ENCODE data around the gene POLR2A.
"Not testable (repeated sequence)": the region's sequence is repeated elsewhere in the genome, so short reads cannot be mapped to it uniquely, and the experiment has no call there.

POLR2A gene

DNA sequence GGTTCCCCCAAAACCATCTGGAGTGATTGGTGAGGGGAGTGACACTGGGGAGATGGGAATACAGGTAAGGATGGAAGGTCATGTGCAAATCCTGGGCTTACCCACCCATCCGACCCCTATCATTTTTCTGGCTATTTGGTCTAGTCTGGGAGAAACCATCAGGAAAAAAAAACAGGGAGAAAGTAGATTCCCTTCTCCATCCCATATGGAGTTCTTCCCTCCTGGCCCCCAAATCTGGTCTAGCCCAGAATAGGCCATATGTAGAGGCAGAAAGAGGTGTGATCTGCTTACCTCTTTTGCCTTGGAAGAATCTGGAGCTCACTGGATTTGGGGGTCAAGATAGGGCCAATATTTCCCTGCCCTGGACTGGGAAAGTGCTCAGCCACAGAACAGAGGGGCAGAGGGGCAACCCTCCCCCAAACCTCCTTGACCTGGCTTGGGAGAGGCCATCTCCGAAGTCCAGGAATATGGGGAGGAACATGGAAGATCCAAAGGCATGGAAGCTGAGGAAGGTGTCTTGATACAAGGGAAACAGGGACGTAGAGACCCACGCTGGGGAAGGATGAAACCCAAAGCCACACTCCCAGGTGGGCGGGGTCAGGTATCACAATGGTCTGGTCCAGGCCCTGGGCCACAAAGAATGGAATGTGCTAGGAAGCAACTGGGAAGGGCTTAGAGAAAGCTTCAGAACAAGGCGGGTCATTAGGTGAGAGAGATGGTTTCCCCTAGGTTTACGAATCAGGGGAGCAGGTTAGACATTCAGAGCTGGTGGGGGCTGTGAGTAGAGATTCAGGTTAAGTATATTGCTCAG lies 23.1 kb upstream of the POLR2A start:
- no peak for DNase-seq (ENCODE audit: low spot score)

DNA sequence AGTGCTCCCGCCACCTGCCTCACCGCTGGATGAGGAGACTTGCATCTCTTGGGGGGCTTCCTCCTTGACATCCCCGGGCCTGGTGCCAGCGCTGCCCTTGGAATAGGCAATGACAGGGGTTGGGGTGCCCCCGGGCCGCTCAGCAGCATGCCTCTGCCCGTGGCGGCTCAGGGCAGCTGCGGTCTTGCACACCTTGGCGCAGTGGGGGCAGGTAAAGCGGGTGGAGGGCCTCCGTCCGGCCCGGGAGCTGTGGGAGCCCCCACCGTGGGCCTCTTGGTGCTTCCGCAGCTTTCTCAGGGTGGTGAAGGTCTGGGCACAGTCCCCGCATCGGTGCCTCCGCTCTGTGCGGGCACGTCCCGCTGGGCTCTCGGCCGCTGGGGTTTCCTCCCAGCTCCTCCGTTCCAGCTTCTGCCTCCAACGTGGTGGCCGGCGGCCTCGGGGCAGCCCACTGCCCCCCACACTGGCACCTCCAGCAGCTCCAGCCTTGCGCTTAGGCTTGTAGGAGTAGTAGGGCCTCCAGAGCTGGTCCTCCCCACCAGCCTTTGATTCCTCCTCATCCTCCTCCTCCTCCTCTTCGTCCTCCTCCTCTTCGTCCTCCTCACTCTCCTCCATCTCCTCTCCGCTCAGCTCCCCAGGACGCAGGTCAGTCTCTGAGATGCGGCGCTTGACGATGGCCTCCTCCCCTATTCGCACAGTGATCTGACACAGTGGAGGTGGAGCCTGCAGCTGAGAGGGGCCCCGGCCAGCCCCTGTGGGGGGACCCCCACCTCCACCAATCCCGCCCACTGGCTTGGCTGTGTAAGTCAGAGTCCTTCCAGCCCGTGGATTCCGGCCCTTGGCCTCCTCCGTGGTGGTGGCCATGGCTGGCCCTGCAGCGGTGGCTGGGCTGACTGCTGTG lies 21.4 kb upstream of the POLR2A start:
- no peak for DNase-seq (ENCODE audit: low spot score)

DNA sequence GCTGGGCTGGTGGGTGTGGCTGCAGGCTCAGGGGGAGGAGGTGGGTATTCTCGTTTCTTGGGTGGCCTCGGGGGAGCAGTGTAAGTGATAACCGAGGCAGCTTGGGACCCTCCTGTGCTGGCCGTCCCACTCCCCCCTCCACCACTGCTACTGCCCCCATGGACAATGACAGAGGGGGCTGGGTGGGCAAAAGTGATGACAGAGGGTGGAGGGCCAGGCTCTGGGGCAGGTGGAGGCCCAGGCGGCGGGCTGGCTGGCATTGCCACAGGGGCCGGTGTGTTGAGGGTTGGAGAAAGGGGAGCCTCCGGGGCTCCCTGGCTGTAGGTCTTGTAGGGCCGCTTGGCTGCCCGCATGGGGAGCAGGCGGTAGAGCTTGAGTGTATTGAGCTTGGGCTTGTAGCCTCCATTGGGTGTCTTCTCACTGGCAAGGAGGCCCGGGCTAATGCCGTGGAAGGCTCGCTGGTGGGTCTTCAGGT lies 20.8 kb upstream of the POLR2A start:
- no peak for DNase-seq (ENCODE audit: low spot score)

DNA sequence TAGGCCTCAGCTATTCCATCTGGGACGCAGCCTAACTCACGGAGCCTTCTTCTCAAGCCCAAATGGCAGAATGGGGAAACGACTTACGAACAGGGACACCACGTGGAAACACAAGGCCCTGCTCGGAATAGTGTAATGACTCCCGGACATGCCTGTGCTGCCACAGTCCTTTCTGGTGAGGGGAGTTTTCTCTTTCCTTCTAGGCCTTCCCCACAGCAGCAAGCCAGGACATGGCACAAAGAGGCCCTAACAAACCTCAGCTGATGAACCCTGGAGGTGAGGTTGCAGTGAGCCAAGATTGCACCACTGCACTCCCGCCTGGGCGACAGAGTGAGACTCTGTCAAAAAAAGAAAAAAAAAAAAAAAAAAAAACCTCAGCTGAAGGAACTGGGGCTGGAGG lies 20.1 kb upstream of the POLR2A start:
- no peak for DNase-seq (ENCODE audit: low spot score)

DNA sequence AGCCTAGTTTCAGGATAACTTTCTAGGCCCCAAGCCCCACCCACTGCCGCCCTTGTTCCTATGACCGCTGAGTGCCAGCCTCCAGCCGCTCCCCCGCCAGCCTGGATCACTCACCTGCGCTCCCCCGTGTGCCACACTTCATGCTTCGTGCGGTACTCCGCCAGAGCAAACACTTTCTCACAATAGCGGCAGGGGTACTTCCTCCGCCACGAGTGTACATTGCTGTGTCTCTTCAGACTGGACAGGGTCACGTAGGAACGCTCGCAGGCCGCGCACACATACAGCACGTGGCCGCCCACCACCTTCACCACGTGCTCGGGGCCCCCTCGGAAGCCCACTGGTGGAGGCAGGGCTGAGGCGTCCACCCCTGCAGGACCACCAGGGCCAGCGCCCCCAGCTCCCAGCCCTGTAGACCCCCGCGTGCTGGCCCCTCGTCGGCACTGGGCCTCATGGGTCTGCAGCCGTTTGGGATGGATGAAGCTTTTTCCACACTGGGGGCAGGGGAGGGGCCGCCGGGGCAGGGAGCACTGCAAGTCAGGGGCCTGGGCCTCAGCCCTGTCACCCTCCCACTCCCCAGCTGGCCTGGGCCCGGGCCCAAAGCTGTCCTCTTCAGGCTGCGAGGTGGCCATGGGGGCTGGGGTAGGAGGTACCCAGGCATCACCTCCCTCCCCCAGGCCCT lies 18.4 kb upstream of the POLR2A start:
- no peak for DNase-seq (ENCODE audit: low spot score)

DNA sequence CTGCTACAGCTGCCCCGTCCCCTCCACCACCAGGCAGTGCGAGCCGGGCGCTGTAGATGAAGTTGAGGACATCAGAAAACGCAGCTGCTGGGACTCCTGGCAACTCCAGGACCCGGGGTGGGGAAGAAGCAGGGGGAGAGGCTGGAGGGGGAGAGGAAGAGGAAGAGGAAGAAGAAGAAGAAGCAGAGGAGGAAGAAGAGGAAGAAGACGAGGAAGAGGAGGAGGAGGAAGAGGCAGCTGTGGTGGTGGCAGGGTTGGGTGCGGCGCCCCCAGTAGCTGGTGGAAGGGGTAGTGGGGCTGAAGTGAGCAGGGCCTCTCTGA lies 17.9 kb upstream of the POLR2A start:
- no peak for DNase-seq (ENCODE audit: low spot score)

DNA sequence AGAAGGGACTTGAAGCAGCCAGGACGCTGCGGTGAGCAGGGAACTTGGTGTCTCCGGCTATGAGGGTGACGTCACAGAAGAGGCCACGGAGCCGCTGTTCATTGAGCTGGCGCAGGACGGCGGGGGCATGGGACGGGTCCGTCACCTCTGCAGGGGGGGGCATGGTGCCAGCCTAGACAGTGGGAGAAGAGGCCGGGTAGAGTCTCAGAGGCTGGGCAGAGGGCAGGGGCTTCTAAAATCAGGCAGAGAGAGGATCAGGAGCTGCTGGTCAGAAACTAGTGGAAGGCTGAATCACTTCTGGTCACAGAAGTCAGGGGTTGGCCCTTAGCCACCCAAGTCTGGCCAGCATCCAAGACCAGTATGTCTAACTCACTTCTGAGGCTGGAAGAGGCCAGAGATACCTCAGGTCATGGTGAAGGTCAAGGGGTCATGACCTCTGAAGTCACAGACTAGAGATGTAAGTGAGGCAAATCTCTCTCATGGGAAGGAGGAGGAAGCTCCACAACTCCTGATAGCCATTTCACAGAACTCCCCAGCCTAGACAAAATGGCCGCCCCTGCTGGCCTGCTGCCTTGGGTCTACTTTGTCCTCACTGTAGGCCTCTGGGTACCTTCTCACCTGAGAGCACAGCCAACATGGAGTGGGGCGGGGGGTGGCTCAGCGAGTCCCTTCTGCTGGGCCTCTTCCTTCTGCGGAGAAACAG lies 17.4 kb upstream of the POLR2A start:
- peak; percentile 58 for DNase-seq (ENCODE audit: low spot score)

DNA sequence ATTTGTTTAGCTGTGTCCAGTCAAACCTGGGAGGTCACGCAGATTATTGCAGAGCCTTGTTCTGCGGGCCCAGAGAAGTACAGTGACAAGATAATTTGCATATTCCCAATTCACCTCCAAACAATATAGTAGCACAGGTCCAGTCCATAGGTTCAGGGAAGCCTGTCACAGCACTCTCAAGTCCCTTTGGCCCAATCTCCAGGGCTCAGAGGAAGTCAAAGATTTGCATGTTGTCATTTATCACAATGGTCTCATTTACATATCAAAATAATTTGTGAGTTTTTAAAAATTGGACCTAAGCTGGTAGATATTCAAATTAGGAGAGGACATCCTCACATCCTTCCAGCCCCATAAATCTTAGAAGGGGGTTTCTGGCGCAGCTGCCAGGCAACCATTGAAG lies 16.7 kb upstream of the POLR2A start:
- no peak for DNase-seq (ENCODE audit: low spot score)

- DNase-seq (ENCODE audit: low spot score) = no peak
Measured at GRCh38 chr17:7468290-7468689, 15.9 kb upstream of the POLR2A start.

- DNase-seq (ENCODE audit: low spot score) = no peak
Measured at GRCh38 chr17:7468804-7469389, 15.3 kb upstream of the POLR2A start.

- DNase-seq (ENCODE audit: low spot score) = not testable (repeated sequence)
Measured at GRCh38 chr17:7469843-7470242, 14.3 kb upstream of the POLR2A start.

GRCh38 chr17:7470457-7470973 lies 13.7 kb upstream of the POLR2A start:
- not testable (repeated sequence) for DNase-seq (ENCODE audit: low spot score)

GRCh38 chr17:7471729-7472128 lies 12.4 kb upstream of the POLR2A start:
- no peak for DNase-seq (ENCODE audit: low spot score)

GRCh38 chr17:7474767-7475166 lies 9.4 kb upstream of the POLR2A start:
- DNase-seq (ENCODE audit: low spot score) = not testable (repeated sequence)

GRCh38 chr17:7475764-7476422 lies 8.3 kb upstream of the POLR2A start:
- peak; percentile 82 for DNase-seq (ENCODE audit: low spot score)

DNA sequence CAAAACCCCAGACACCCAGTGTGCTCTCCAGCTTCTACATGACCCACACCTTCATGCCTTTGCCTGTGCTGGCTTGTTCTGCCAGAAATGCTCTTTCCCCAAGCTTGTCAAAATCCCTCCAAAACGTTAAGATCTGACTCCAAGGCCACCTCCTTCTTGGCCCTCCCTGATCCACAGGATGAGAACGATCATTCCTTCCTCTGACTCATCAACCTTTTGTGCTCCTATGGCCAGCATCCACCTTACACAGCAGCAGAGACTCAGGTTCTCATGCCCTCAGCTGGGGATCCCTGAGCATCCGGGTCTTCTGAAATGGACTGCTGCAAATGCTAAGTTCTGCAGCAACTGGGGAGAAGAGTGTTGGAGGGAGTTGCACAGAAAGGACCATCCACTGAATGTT lies 7.7 kb upstream of the POLR2A start:
- DNase-seq (ENCODE audit: low spot score) = no peak

- DNase-seq (ENCODE audit: low spot score) = no peak
Measured at GRCh38 chr17:7476951-7477350, 7.2 kb upstream of the POLR2A start.

- peak; percentile 87 for DNase-seq (ENCODE audit: low spot score)
Measured at GRCh38 chr17:7477392-7478275, 6.5 kb upstream of the POLR2A start.

GRCh38 chr17:7478276-7479212 lies 5.6 kb upstream of the POLR2A start:
- DNase-seq (ENCODE audit: low spot score) = peak; percentile 62

Measured in AG20443 (cell line).